ENCODE results near the gene HTR1D. TPM values are rescaled to one million over a fixed set of nuclear protein-coding genes. Genes with fewer than 3 reads are reported as not detected.
A peak's percentile ranks its signal among the peaks of the same experiment; 100 is the strongest.

Gene HTR1D
- polyA plus RNA-seq, 2 of the 4 experiments (the other 2 are of a cell fraction): 8.5 to 11.4 TPM

- TF ChIP-seq USF2 (IDR thresholded peaks at IDR 0.05): no peak
- TF ChIP-seq FOXS1 (CRISPR knock-in tag; IDR thresholded peaks at IDR 0.05): no peak
- no peak for TF ChIP-seq TP53 (CRISPR knock-in tag; IDR thresholded peaks at IDR 0.05)
- no peak for TF ChIP-seq POLR2AphosphoS2 (conservative IDR thresholded peaks at IDR 0.05; ENCODE audit: low read length)
- TF ChIP-seq FOSB (CRISPR knock-in tag; IDR thresholded peaks at IDR 0.05): no peak
- no peak for TF ChIP-seq HES2 (IDR thresholded peaks at IDR 0.05)
- no peak for TF ChIP-seq ATOH8 (CRISPR knock-in tag; IDR thresholded peaks at IDR 0.05; ENCODE audit: low read depth)
- no peak for TF ChIP-seq PBX3 (IDR thresholded peaks at IDR 0.05)
- no peak for TF ChIP-seq ZNF302 (CRISPR knock-in tag; IDR thresholded peaks at IDR 0.05)
- no peak for TF ChIP-seq TFCP2L1 (CRISPR knock-in tag; IDR thresholded peaks at IDR 0.05)
These were observed 64.2 kb downstream of the HTR1D start (continued) for GRCh38 chr1:23152966-23153684.

GRCh38 chr1:23150742-23151141 lies 66.6 kb downstream of the HTR1D start:
- 83% methylated on average over 5 of the region's 5 CpGs for WGBS (ENCODE audit: missing lambda C conversion rate)
- ChIA-PET CTCF (interaction anchor here (0.6 kb wide), 1 partner anchor 15 kb away, joined by 3 read pairs; no protein-coding TSS in a partner anchor), POLR2A (no interaction called here)
- no peak for ATAC-seq
- H3K4me2 ChIP-seq: no peak overlapping the region; the same call in 2 of the 3 replicates
- TF ChIP-seq ZFP36 (IDR thresholded peaks at IDR 0.05; ENCODE audit: borderline replicate concordance, partially characterized antibody): no peak
- no peak for TF ChIP-seq PHF8 (IDR thresholded peaks at IDR 0.05; ENCODE audit: borderline replicate concordance, low read depth)
- no peak for DNase-seq (ENCODE audit: low read depth in 1 of 2, low spot score in 1 of 2)
- H3K27ac ChIP-seq: no peak overlapping the region
- no peaks in the 10 kb centered on the region for H3K9me3 ChIP-seq
- FAIRE-seq: no peak
- H3K4me1 ChIP-seq: peaks cover 48% of the 10 kb centered on the region
- no peak overlapping the region for H3K4me3 ChIP-seq

- Histone ChIP-seq H3K4me1 (peaks cover 41% of the 10 kb centered on the region), H3K27ac (no peak overlapping the region), H3K4me2 (peak overlapping the region; percentile 69; the same call in 1 of the 3 replicates), H3K4me3 (no peak overlapping the region), H3K9me3 (no peaks in the 10 kb centered on the region)
- POLR2A ChIA-PET: no interaction called here
- CTCF ChIA-PET: no interaction called here
- WGBS (ENCODE audit: missing lambda C conversion rate): 81% methylated on average over 2 of the region's 2 CpGs
- ATAC-seq (no peak), DNase-seq (ENCODE audit: low read depth in 1 of 2, low spot score in 1 of 2) (no peak), FAIRE-seq (no peak)
- TF ChIP-seq HDAC2 (IDR thresholded peaks at IDR 0.05) (no peak), FOXS1 (CRISPR knock-in tag; IDR thresholded peaks at IDR 0.05) (no peak), CHD2 (IDR thresholded peaks at IDR 0.05; ENCODE audit: low read length, partially characterized antibody) (no peak), BHLHE40 (IDR thresholded peaks at IDR 0.05; ENCODE audit: low read depth, low read length) (no peak), FOSL2 (IDR thresholded peaks at IDR 0.05) (no peak), FOSL2 (CRISPR knock-in tag; IDR thresholded peaks at IDR 0.05) (no peak), TFCP2L1 (CRISPR knock-in tag; IDR thresholded peaks at IDR 0.05) (no peak), NFE2L2 (conservative IDR thresholded peaks at IDR 0.05; ENCODE audit: low read length) (no peak), RAD21 (conservative IDR thresholded peaks at IDR 0.05 in 1 of 2, IDR thresholded peaks at IDR 0.05 in 1 of 2) (no peak), HEYL (CRISPR knock-in tag; IDR thresholded peaks at IDR 0.05) (no peak), MAFK (IDR thresholded peaks at IDR 0.05; ENCODE audit: partially characterized antibody) (no peak), KDM5A (IDR thresholded peaks at IDR 0.05) (no peak), POLR2AphosphoS2 (conservative IDR thresholded peaks at IDR 0.05; ENCODE audit: low read length) (no peak), POLR2A (IDR thresholded peaks at IDR 0.05; ENCODE audit: low read length) (no peak)
These were observed 67.2 kb downstream of the HTR1D start for GRCh38 chr1:23150125-23150524.
